Left ventricle myocardium inferior (tissue), 1 donor: ENCODE measurements around the gene GTF2IRD1. TPM values are rescaled to one million over a fixed set of nuclear protein-coding genes. Genes with fewer than 3 reads are reported as not detected.
"Not testable (repeated sequence)": the region's sequence is repeated elsewhere in the genome, so short reads cannot be mapped to it uniquely, and the experiment has no call there.

ENCODE experiments used
- DNase-seq: peaks from one replicate; pipeline ENCODE4 v3.0.0-alpha.2; 2020
- H3K27ac ChIP-seq: fragments of 200-600 bp; replicated peaks from 2 replicates; pipeline ENCODE4 v1.8.0; 2021
- H3K27me3 ChIP-seq: fragments of 200-600 bp; 2 replicates; pipeline ENCODE4 v1.8.0; 2021; ENCODE audit warnings: low read depth
- H3K36me3 ChIP-seq: fragments of 200-600 bp; 2 replicates; pipeline ENCODE4 v1.8.0; 2021
- H3K4me1 ChIP-seq: fragments of 200-600 bp; 2 replicates; pipeline ENCODE4 v1.8.0; 2021
- H3K4me3 ChIP-seq: fragments of 200-600 bp; 2 replicates; pipeline ENCODE4 v1.8.0; 2021; ENCODE audit warnings: mild to moderate bottlenecking, moderate library complexity
- H3K9me3 ChIP-seq: fragments of 200-600 bp; replicated peaks from 2 replicates; pipeline ENCODE4 v1.8.0; 2021
- intact Hi-C: fragments of 100-400 bp; cut with micrococcal nuclease; formaldehyde crosslinking; loops from one replicate; pipeline ENCODE4 v1.11.0; 2022
- total RNA-seq: library from RNA; stranded (reverse); fragmentation: NEBNext Ultra II Directional; extraction: Animal tissue kit (Norgen Biotek cat#: 25700); gene quantifications from one replicate; pipeline ENCODE4 v1.2.1, GENCODE V29; 2021
- TF ChIP-seq, protein P1 (sequence below): fragments of 200-600 bp; IDR thresholded peaks from 2 replicates; pipeline ENCODE4 v1.8.0; 2021; ENCODE audit warnings: antibody characterized with exemption, mild to moderate bottlenecking, borderline replicate concordance
- donor health status: DM: no; HTN: yes; CAD: no; lungs with severe emphysema.

Gene GTF2IRD1
- total RNA-seq, 1 donor from 2014 or later = 15.8 TPM

DNA sequence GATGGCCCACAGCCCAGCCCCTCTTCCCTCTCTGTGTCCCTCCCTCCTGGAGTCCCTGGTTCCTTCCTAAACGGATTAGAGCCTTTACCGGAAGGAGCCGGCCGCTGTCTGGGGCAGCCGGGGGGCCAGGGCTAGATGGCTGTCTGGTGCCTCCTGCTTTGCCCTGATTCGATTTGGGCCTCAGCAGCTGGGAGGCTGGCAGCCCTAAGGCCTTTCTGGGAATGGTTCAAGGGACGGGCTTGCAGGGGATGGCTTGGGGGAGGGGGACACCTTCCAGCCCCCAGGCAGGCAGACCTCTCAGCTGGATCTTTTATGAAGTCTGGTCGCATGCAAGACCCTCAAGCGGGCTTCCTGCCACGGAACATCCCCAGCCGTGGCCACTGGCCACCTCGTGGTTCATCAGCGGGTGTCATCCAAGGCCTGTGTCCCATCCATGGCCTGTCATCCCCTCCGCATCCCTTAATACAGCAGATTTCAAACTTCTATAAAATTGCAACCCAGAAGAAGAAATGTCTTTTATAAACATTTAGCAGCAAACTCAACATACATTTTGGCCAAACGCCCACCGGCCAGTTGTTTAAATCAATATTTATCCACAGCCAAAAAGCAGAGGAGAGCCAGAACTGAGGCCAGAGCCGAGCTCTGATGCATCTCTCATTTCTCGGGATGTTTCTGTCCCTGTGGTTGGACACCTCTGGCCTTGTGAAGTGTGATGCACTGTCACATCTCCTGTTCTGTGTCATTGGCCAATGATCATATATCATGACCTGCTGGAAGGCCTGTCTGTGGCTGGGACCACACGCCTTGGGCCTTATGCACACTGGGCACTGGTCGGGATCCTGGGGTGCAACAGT is 52.0 kb downstream of the GTF2IRD1 start:
- TF ChIP-seq, protein P1, sequence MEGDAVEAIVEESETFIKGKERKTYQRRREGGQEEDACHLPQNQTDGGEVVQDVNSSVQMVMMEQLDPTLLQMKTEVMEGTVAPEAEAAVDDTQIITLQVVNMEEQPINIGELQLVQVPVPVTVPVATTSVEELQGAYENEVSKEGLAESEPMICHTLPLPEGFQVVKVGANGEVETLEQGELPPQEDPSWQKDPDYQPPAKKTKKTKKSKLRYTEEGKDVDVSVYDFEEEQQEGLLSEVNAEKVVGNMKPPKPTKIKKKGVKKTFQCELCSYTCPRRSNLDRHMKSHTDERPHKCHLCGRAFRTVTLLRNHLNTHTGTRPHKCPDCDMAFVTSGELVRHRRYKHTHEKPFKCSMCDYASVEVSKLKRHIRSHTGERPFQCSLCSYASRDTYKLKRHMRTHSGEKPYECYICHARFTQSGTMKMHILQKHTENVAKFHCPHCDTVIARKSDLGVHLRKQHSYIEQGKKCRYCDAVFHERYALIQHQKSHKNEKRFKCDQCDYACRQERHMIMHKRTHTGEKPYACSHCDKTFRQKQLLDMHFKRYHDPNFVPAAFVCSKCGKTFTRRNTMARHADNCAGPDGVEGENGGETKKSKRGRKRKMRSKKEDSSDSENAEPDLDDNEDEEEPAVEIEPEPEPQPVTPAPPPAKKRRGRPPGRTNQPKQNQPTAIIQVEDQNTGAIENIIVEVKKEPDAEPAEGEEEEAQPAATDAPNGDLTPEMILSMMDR = no peak
- H3K9me3 ChIP-seq = no peaks in the 10 kb centered on the region
- H3K27me3 ChIP-seq = no peaks in the 10 kb centered on the region
- H3K4me3 ChIP-seq = no peak overlapping the region
- no peak overlapping the region for H3K27ac ChIP-seq
- DNase-seq = no peak
- no peaks in the 10 kb centered on the region for H3K36me3 ChIP-seq
- intact Hi-C loops = no loop called here
- H3K4me1 ChIP-seq = peaks cover 23% of the 10 kb centered on the region

DNA sequence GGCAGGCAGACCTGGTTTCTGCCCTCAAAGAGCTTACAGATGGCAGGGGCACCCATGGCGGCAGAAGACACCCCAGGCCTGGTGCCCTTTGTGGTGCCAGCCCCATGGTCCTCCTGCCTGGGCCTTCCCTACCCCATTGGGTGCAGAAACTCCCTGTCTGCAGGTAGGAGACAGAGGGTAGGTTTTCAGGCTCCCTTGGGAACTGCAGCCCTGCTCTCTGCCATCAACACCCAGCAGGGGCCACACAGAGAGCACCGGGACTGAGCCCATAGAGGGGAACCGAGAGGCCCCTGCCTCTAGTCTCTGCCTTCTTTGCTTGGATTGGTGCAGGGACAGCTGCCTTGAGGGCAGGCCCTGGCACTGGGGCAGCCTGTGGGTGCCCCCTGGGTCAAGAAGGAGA is 52.6 kb downstream of the GTF2IRD1 start:
- Histone ChIP-seq H3K27me3 (no peaks in the 10 kb centered on the region), H3K9me3 (no peaks in the 10 kb centered on the region), H3K4me3 (no peak overlapping the region), H3K27ac (no peak overlapping the region), H3K36me3 (peaks cover 1% of the 10 kb centered on the region), H3K4me1 (peaks cover 18% of the 10 kb centered on the region)
- intact Hi-C loops = no loop called here
- TF ChIP-seq, protein P1 = no peak
- no peak for DNase-seq

DNA sequence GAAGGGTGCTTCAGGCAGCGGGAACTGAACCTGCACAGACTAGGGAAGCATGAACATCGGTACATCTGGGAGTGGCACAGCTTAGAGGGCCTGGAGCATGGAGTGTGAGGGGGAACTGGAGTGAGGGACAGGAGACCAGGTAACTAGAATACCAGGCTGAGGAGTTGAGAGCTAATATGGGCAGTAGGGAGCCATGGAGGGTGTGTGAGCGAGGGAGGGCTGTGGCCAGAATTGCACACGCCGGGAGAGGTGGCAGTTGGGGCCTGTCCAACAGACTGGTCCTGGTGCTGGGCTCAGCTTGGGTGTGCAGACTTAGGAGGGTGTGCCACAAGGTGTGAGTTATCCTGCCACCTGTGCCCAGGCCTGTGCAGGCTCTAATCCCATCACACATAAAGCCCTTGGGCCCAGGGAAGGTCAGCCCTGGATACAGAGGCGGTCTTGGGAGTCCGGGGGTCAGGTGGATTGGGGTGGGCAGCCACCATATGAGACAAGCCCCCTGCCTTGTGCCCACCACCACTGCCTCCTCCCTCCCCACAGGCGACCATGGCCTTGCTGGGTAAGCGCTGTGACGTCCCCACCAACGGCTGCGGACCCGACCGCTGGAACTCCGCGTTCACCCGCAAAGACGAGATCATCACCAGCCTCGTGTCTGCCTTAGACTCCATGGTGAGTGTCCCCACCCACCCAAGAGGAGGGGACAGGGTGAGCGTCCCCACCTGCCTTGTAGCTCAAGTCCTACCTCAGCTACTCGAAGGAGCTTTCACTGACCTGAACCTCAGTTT is 54.0 kb downstream of the GTF2IRD1 start:
- TF ChIP-seq, protein P1 = no peak
- peaks cover 6% of the 10 kb centered on the region for H3K4me1 ChIP-seq
- H3K27me3 ChIP-seq = no peaks in the 10 kb centered on the region
- no peak overlapping the region for H3K4me3 ChIP-seq
- DNase-seq = no peak
- H3K36me3 ChIP-seq = peaks cover 9% of the 10 kb centered on the region
- no peaks in the 10 kb centered on the region for H3K9me3 ChIP-seq
- intact Hi-C loops = no loop called here
- no peak overlapping the region for H3K27ac ChIP-seq

DNA sequence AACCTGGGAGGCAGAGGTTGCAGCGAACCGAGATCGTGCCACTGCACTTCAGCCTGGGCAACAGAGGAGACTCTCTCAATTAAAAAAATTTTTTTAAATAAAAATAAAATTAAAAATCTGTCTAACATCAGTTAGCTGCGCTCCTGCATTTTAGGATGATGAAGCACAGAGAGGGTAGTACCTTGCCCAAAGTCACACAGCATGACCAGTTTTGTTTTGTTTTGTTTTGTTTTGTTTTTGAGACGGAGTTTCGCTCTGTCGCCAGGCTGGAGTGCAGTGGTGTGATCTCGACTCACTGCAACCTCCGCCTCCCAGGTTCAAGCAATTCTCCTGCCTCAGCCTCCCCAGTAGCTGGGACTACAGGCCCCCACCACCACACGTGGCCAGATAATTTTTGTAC is 55.7 kb downstream of the GTF2IRD1 start:
- DNase-seq, H3K27me3 ChIP-seq, H3K27ac ChIP-seq, H3K9me3 ChIP-seq, intact Hi-C loops, H3K4me3 ChIP-seq: not testable (repeated sequence)
- Histone ChIP-seq H3K4me1 (peaks cover 11% of the 10 kb centered on the region), H3K36me3 (peaks cover 20% of the 10 kb centered on the region)

DNA sequence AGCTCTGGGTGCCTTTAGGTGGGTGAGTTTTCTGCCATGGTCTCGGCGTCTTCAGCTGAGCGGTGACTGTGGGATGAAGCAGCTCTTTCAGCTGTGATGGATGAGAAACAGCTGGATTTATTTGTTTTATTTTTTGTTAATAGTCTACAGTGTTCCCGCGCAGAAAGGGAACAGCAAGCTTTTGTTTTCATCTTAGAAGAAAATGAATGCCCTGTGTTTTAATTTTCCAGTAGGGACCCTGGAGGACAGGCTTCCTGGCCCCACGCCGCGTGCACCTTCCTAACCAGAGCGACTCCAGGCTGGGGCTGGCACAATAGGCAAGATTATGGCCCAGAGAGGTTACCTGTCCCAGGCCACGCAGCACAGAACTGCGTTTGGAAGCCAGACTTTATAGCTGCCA is 57.6 kb downstream of the GTF2IRD1 start:
- no peak overlapping the region for H3K4me3 ChIP-seq

More for the DNA sequence above, 57.6 kb downstream of the GTF2IRD1 start:
- intact Hi-C loops = no loop called here
- TF ChIP-seq, protein P1 = no peak
- Histone ChIP-seq H3K27me3 (no peaks in the 10 kb centered on the region), H3K36me3 (peaks cover 24% of the 10 kb centered on the region), H3K4me1 (peaks cover 30% of the 10 kb centered on the region), H3K9me3 (no peaks in the 10 kb centered on the region), H3K27ac (no peak overlapping the region)
- DNase-seq = no peak
